Esophagus (tissue), 2 donors: ENCODE measurements around the gene DPYSL4. TPM values are rescaled to one million over a fixed set of nuclear protein-coding genes. Genes with fewer than 3 reads are reported as not detected.
A peak's percentile ranks its signal among the peaks of the same experiment; 100 is the strongest.
"Not testable (repeated sequence)": the region's sequence is repeated elsewhere in the genome, so short reads cannot be mapped to it uniquely, and the experiment has no call there.

Experiments
- H3K27ac ChIP-seq, 2 donors: one replicate each; pipeline ENCODE4 v1.5.1; 2013; ENCODE audit warnings: low read depth in 2 of 2, mild to moderate bottlenecking in 2 of 2, inconsistent platforms in 1 of 2, low read length in 1 of 2, moderate library complexity in 1 of 2
- H3K27me3 ChIP-seq, 2 donors: one replicate each; pipeline ENCODE4 v1.6.1; 2013; ENCODE audit warnings: low read length in 2 of 2, control low read depth in 1 of 2, mild to moderate bottlenecking in 1 of 2; ENCODE audit not compliant: insufficient read depth in 2 of 2, control insufficient read depth in 1 of 2
- H3K36me3 ChIP-seq, 2 donors: one replicate each; pipeline ENCODE4 v1.6.1; 2013; ENCODE audit warnings: low read length in 1 of 2; ENCODE audit not compliant: control insufficient read depth in 2 of 2, insufficient read depth in 2 of 2
- H3K4me1 ChIP-seq, 2 donors: one replicate each; pipeline ENCODE4 v1.6.1; 2013; ENCODE audit warnings: low read length in 1 of 2; ENCODE audit not compliant: control insufficient read depth in 2 of 2, insufficient read depth in 2 of 2
- H3K4me3 ChIP-seq, 2 donors: one replicate each; pipeline ENCODE4 v1.5.1; 2013; ENCODE audit warnings: low read length in 2 of 2, mild to moderate bottlenecking in 2 of 2, low read depth in 1 of 2, moderate library complexity in 1 of 2
- H3K9me3 ChIP-seq, 2 donors: one replicate each; pipeline ENCODE4 v1.6.1; 2013; ENCODE audit warnings: mild to moderate bottlenecking in 2 of 2, low read depth in 1 of 2, low read length in 1 of 2, moderate library complexity in 1 of 2; ENCODE audit not compliant: control insufficient read depth in 2 of 2, insufficient read depth in 1 of 2
- WGBS, 2 donors: extraction: QIAGEN DNeasy Blood & Tissue Kit; methylation state at CpG; one replicate each; pipeline ENCODE4 v1.1.7; 2013; 5-methylcytosine and 5-hydroxymethylcytosine counted together
- polyA plus RNA-seq, 2 donors: library from polyadenylated mRNA; stranded (reverse); fragments of 200-250 nt; gene quantifications; one replicate each; pipeline ENCODE4 v1.2.3, GENCODE V29; 2013
- donor health status: healthy with polysubstance abuse.
- donor health status: Bipolar disorder and iron deficiency.

The DPYSL4 gene
- polyA plus RNA-seq, 2 donors, result 0.26 to 0.52 TPM

- no peaks in the 10 kb centered on the region for H3K36me3 ChIP-seq
- no peaks in the 10 kb centered on the region for H3K27me3 ChIP-seq
- 76 to 83% methylated on average over 15 of the region's 15 CpGs for WGBS, 2 donors
- H3K27ac ChIP-seq, result no peak overlapping the region
- no peaks in the 10 kb centered on the region for H3K9me3 ChIP-seq
- H3K4me3 ChIP-seq, result no peak overlapping the region
- no peaks in the 10 kb centered on the region for H3K4me1 ChIP-seq
Measured at GRCh38 chr10:132155723-132156381, 30.9 kb upstream of the DPYSL4 start.

- Histone ChIP-seq H3K36me3 (no peaks in the 10 kb centered on the region), H3K27ac (no peak overlapping the region), H3K27me3 (no peaks in the 10 kb centered on the region), H3K4me3 (no peak overlapping the region), H3K4me1 (no peaks in the 10 kb centered on the region), H3K9me3 (no peaks in the 10 kb centered on the region)
- 75 to 79% methylated on average over 7 of the region's 7 CpGs for WGBS, 2 donors
Measured at GRCh38 chr10:132156382-132156781, 30.4 kb upstream of the DPYSL4 start.

GRCh38 chr10:132157101-132157500 is 29.6 kb upstream of the DPYSL4 start:
- Histone ChIP-seq H3K9me3 (no peaks in the 10 kb centered on the region), H3K36me3 (no peaks in the 10 kb centered on the region), H3K27me3 (no peaks in the 10 kb centered on the region), H3K4me3 (no peak overlapping the region), H3K4me1 (no peaks in the 10 kb centered on the region), H3K27ac (no peak overlapping the region)
- WGBS, 2 donors, result 87 to 88% methylated on average over 8 of the region's 8 CpGs

- peaks cover 2 to 5% of the 10 kb centered on the region in 2 donors for H3K4me1 ChIP-seq
- no peaks in the 10 kb centered on the region for H3K27me3 ChIP-seq
- 41 to 51% methylated on average over 2 of the region's 2 CpGs for WGBS, 2 donors
- no peak overlapping the region for H3K27ac ChIP-seq
- no peaks in the 10 kb centered on the region for H3K9me3 ChIP-seq
- no peaks in the 10 kb centered on the region for H3K36me3 ChIP-seq
- H3K4me3 ChIP-seq, result no peak overlapping the region
Measured at GRCh38 chr10:132158122-132158741, 28.5 kb upstream of the DPYSL4 start.

GRCh38 chr10:132158823-132159222 is 27.9 kb upstream of the DPYSL4 start:
- no peak overlapping the region for H3K4me3 ChIP-seq
- H3K27ac ChIP-seq, result no peak overlapping the region
- peaks cover 0 to 3% of the 10 kb centered on the region in 2 donors for H3K9me3 ChIP-seq
- no peaks in the 10 kb centered on the region for H3K27me3 ChIP-seq
- 78 to 82% methylated on average over 7 of the region's 7 CpGs for WGBS, 2 donors
- H3K4me1 ChIP-seq, result peaks cover 4 to 5% of the 10 kb centered on the region in 2 donors
- H3K36me3 ChIP-seq, result no peaks in the 10 kb centered on the region

- H3K27ac ChIP-seq, H3K27me3 ChIP-seq, H3K4me3 ChIP-seq, H3K4me1 ChIP-seq, H3K9me3 ChIP-seq, H3K36me3 ChIP-seq: not testable (repeated sequence)
- WGBS, 2 donors, result 81 to 82% methylated on average over 5 to 7 of the region's 7 CpGs
Measured at GRCh38 chr10:132159302-132160230, 27.2 kb upstream of the DPYSL4 start.

- not testable (repeated sequence) for H3K36me3 ChIP-seq, H3K27ac ChIP-seq, H3K4me3 ChIP-seq, H3K27me3 ChIP-seq, H3K9me3 ChIP-seq, H3K4me1 ChIP-seq
Measured at GRCh38 chr10:132160231-132160630, 26.5 kb upstream of the DPYSL4 start.

- not testable (repeated sequence) for H3K9me3 ChIP-seq, H3K36me3 ChIP-seq, H3K27me3 ChIP-seq, H3K4me3 ChIP-seq, H3K4me1 ChIP-seq, H3K27ac ChIP-seq
- WGBS, 2 donors, result 71 to 81% methylated on average over 1 to 3 of the region's 4 CpGs
Measured at GRCh38 chr10:132160834-132161622, 25.7 kb upstream of the DPYSL4 start.

GRCh38 chr10:132162021-132162531 is 24.7 kb upstream of the DPYSL4 start:
- Histone ChIP-seq H3K4me1 (peaks cover 4 to 5% of the 10 kb centered on the region in 2 donors), H3K4me3 (no peak overlapping the region), H3K36me3 (no peaks in the 10 kb centered on the region), H3K27ac (peak overlapping the region in 1 of 2 donors; percentile 15), H3K9me3 (peaks cover 0 to 3% of the 10 kb centered on the region in 2 donors), H3K27me3 (no peaks in the 10 kb centered on the region)
- 36 to 38% methylated on average over 12 of the region's 12 CpGs for WGBS, 2 donors
